ENCODE results near the gene IL10RA. TPM values are rescaled to one million over a fixed set of nuclear protein-coding genes. Genes with fewer than 3 reads are reported as not detected.
A peak's percentile ranks its signal among the peaks of the same experiment; 100 is the strongest.

The IL10RA gene
- total RNA-seq, 6 experiments from 2014 or later, result 4.9 to 17.9 (median 7.4) TPM

DNA sequence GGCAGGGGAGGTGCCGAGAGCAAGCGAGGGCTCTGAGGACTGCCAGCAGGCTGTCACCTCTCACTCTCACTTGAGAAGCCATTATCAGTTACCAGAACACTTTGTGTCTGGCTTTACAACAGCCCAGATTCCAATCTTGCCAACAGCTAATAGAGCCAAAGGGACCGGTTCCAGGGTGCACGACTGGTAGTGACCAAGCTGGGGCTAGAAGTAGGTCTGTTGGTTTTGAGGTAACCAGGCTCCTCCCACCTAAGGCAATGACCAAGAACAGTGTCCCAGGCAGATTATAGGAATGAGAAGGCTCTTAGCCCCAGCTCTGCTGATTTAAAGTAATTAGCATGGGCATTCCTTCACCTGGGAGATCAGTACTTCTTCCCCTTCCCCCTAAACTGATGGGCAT, 7.2 kb upstream of the IL10RA start:
- TF ChIP-seq POLR2A (IDR thresholded peaks at IDR 0.05), result no peak
- TF ChIP-seq, protein P1, sequence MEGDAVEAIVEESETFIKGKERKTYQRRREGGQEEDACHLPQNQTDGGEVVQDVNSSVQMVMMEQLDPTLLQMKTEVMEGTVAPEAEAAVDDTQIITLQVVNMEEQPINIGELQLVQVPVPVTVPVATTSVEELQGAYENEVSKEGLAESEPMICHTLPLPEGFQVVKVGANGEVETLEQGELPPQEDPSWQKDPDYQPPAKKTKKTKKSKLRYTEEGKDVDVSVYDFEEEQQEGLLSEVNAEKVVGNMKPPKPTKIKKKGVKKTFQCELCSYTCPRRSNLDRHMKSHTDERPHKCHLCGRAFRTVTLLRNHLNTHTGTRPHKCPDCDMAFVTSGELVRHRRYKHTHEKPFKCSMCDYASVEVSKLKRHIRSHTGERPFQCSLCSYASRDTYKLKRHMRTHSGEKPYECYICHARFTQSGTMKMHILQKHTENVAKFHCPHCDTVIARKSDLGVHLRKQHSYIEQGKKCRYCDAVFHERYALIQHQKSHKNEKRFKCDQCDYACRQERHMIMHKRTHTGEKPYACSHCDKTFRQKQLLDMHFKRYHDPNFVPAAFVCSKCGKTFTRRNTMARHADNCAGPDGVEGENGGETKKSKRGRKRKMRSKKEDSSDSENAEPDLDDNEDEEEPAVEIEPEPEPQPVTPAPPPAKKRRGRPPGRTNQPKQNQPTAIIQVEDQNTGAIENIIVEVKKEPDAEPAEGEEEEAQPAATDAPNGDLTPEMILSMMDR (IDR thresholded peaks at IDR 0.05), result no peak
- ATAC-seq, result no peak
- H3K9me3 ChIP-seq, result no peaks in the 10 kb centered on the region

DNA sequence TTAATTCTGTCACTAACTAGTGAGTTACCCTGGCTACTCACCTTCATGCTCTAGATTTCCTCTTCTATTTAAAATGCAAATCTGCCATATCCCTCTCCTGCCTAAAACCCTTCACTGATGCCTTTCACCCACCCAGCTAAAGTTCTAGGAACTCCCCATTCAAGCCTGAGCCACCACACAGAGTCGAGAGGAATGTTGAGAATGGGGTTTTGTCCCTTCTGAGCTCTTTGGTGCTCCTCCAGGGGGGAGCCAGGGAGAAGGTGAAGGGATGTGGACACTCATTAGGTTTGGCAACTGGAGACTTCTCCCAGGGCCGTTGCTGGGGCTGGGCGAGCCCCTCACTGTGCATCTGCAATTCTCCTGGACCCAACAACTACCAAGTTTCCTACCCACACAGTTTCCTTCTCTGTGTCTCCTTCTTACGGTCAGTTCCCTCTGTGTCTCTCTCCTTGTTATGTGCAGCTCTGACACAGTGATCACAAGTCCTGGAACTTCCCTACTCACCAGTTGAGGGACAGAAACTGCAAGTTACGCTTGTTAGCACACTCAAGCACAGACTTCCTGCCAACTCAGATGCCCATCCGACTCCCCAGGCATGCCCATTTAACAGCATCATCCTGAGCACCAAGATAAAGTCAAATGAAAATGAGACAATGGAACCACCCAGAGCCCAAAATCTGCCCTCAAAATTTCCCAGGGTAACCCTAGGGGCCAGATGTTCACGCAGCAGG, 6.5 kb upstream of the IL10RA start:
- no peaks in the 10 kb centered on the region for H3K27me3 ChIP-seq
- no peaks in the 10 kb centered on the region for H3K9me3 ChIP-seq
- peak overlapping the region in 2 of 3 donors; percentile 29 to 38 for H3K27ac ChIP-seq
- peak in 1 of 3 donors; percentile 23 for DNase-seq
- 38% methylated on average over 6 of the region's 7 CpGs for WGBS (ENCODE audit: insufficient coverage, low coverage, low lambda C conversion rate, missing lambda C conversion rate)
- no peak overlapping the region for H3K4me3 ChIP-seq
- no peak for TF ChIP-seq POLR2A (IDR thresholded peaks at IDR 0.05)
- TF ChIP-seq, protein P1 (IDR thresholded peaks at IDR 0.05), result no peak
- ATAC-seq, result peak; percentile 52 to 81 (median 74)
- intact Hi-C loops (cut with DNase I), result no loop called here
- no peaks in the 10 kb centered on the region for H3K4me1 ChIP-seq
- no peaks in the 10 kb centered on the region for H3K36me3 ChIP-seq

More for the DNA sequence above, 7.2 kb upstream of the IL10RA start:
- intact Hi-C loops (cut with DNase I), result no loop called here
- Histone ChIP-seq H3K36me3 (no peaks in the 10 kb centered on the region), H3K27me3 (no peaks in the 10 kb centered on the region), H3K4me1 (no peaks in the 10 kb centered on the region), H3K4me3 (no peak overlapping the region), H3K27ac (no peak overlapping the region)
- DNase-seq, result peak in 1 of 3 donors; percentile 24
- 33% methylated on average over 2 of the region's 4 CpGs for WGBS (ENCODE audit: insufficient coverage, low coverage, low lambda C conversion rate, missing lambda C conversion rate)

DNA sequence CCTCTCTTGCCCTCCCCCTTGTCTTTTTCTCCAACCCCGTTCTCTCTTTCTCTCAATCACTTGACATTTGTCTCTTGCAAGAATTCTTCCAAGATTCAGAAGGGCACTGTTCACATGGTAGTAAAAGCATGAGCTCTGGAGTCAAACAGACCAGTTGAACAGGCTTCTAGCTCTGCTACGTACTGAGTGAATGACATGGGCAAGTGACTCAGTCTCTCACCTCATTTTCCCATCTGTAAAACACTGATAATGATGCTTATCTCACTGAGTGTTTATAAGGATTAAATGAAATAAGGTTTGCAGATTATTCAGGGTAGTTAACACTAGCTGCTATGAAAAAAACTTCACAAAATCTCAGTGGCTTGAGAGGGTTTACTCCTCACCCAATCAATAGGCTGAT, 5.9 kb upstream of the IL10RA start:
- H3K4me1 ChIP-seq, result no peaks in the 10 kb centered on the region
- no peaks in the 10 kb centered on the region for H3K36me3 ChIP-seq
- no peak for DNase-seq
- no peak overlapping the region for H3K4me3 ChIP-seq
- no peaks in the 10 kb centered on the region for H3K9me3 ChIP-seq
- no peak for ATAC-seq
- no peak overlapping the region for H3K27ac ChIP-seq
- TF ChIP-seq, protein P1 (IDR thresholded peaks at IDR 0.05), result no peak
- TF ChIP-seq POLR2A (IDR thresholded peaks at IDR 0.05), result no peak
- 21% methylated on average over 2 of the region's 2 CpGs for WGBS (ENCODE audit: insufficient coverage, low coverage, low lambda C conversion rate, missing lambda C conversion rate)
- no peaks in the 10 kb centered on the region for H3K27me3 ChIP-seq
- intact Hi-C loops (cut with DNase I), result no loop called here

DNA sequence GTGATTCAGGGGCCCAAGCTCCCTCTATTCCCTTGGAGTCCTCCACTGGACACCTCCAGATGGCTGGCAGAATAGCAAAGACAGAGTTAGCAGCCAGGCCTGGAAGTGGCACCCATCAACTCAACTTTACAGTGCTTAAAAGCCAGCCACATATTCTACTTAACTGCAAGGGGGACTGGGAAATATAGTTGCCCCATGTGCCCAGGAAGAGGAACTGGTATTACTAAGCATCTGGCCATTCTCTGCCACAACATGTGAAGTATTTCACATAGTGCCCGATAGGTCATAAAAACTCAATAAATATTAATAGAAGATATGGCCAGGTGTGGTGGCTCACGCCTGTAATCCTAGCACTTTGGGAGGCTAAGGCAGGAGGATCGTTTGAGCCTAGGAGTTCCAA, 5.5 kb upstream of the IL10RA start:
- no peaks in the 10 kb centered on the region for H3K36me3 ChIP-seq
- ATAC-seq, result no peak
- H3K27me3 ChIP-seq, result no peaks in the 10 kb centered on the region
- H3K4me1 ChIP-seq, result peaks cover 0 to 1% (median 0%) of the 10 kb centered on the region in 4 donors
- peak in 1 of 3 donors; percentile 11 for DNase-seq
- H3K4me3 ChIP-seq, result no peak overlapping the region
- intact Hi-C loops (cut with DNase I), result no loop called here
- H3K9me3 ChIP-seq, result no peaks in the 10 kb centered on the region
- no peak overlapping the region for H3K27ac ChIP-seq
- no peak for TF ChIP-seq POLR2A (IDR thresholded peaks at IDR 0.05)
- TF ChIP-seq, protein P1 (IDR thresholded peaks at IDR 0.05), result no peak
- 71% methylated on average over 3 of the region's 3 CpGs for WGBS (ENCODE audit: insufficient coverage, low coverage, low lambda C conversion rate, missing lambda C conversion rate)
